Measurements from ENCODE around the gene KLHL36. TPM values are rescaled to one million over a fixed set of nuclear protein-coding genes. Genes with fewer than 3 reads are reported as not detected.
"Not testable (repeated sequence)": the region's sequence is repeated elsewhere in the genome, so short reads cannot be mapped to it uniquely, and the experiment has no call there.

Gene KLHL36
- total RNA-seq, 6 experiments from 2014 or later, result 20.1 to 31.3 (median 21.9) TPM

DNA sequence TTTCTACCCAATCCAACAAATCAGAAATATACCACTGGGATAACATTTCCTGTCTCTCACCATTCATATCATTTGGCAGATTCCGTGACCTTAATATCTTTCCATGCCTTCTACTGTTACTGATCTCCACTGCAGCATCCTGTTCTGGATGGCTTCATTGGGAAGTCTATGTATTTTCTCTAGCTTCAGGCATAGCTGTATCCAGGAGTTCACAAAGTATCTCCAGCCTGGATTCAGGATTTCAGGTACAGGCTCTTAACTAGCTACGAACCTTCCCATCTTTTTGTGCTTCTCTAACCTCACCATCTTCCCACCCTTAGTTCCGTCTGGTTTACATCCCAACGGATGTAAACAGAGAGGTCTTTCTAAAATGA is 36.3 kb downstream of the KLHL36 start:
- no peaks in the 10 kb centered on the region for H3K27me3 ChIP-seq

DNA sequence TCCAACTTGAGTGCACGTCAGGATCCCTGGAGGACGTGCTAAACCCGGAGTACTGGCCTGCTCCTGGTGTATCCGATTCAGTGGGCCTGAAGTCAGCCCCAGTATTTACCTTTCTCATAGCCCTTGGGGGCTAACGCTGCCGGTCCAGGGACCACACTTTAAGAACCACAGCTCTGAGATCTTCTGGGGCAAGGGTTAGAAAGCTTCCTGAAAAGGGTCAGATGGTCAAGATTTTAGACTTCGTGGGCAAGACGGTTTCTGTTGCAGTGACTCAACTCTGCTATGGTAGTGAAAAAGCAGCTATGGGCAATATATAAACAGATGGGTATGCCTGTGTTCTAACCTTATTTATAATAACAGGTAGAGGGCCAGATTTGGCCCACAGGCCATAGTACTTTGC is 36.9 kb downstream of the KLHL36 start:
- DNase-seq, result no peak
- Histone ChIP-seq H3K9me3 (no peaks in the 10 kb centered on the region), H3K36me3 (no peaks in the 10 kb centered on the region), H3K4me3 (no peak overlapping the region), H3K4me1 (no peaks in the 10 kb centered on the region), H3K27me3 (no peaks in the 10 kb centered on the region), H3K27ac (no peak overlapping the region)
- ATAC-seq, result no peak
- no peak for TF ChIP-seq POLR2A (IDR thresholded peaks at IDR 0.05)
- TF ChIP-seq, protein P1, sequence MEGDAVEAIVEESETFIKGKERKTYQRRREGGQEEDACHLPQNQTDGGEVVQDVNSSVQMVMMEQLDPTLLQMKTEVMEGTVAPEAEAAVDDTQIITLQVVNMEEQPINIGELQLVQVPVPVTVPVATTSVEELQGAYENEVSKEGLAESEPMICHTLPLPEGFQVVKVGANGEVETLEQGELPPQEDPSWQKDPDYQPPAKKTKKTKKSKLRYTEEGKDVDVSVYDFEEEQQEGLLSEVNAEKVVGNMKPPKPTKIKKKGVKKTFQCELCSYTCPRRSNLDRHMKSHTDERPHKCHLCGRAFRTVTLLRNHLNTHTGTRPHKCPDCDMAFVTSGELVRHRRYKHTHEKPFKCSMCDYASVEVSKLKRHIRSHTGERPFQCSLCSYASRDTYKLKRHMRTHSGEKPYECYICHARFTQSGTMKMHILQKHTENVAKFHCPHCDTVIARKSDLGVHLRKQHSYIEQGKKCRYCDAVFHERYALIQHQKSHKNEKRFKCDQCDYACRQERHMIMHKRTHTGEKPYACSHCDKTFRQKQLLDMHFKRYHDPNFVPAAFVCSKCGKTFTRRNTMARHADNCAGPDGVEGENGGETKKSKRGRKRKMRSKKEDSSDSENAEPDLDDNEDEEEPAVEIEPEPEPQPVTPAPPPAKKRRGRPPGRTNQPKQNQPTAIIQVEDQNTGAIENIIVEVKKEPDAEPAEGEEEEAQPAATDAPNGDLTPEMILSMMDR (IDR thresholded peaks at IDR 0.05), result no peak
- WGBS (ENCODE audit: insufficient coverage, low coverage, low lambda C conversion rate, missing lambda C conversion rate), result 52% methylated on average over 2 of the region's 8 CpGs
- intact Hi-C loops (cut with DNase I), result no loop called here

More for the DNA sequence above, 36.3 kb downstream of the KLHL36 start:
- ATAC-seq (no peak), DNase-seq (no peak)
- intact Hi-C loops (cut with DNase I), result no loop called here
- no peak for TF ChIP-seq POLR2A (IDR thresholded peaks at IDR 0.05)
- TF ChIP-seq, protein P1 (IDR thresholded peaks at IDR 0.05), result no peak
- Histone ChIP-seq H3K36me3 (no peaks in the 10 kb centered on the region), H3K27ac (no peak overlapping the region), H3K4me1 (no peaks in the 10 kb centered on the region), H3K9me3 (no peaks in the 10 kb centered on the region), H3K4me3 (no peak overlapping the region)
- 71% methylated on average over 4 of the region's 4 CpGs for WGBS (ENCODE audit: insufficient coverage, low coverage, low lambda C conversion rate, missing lambda C conversion rate)

DNA sequence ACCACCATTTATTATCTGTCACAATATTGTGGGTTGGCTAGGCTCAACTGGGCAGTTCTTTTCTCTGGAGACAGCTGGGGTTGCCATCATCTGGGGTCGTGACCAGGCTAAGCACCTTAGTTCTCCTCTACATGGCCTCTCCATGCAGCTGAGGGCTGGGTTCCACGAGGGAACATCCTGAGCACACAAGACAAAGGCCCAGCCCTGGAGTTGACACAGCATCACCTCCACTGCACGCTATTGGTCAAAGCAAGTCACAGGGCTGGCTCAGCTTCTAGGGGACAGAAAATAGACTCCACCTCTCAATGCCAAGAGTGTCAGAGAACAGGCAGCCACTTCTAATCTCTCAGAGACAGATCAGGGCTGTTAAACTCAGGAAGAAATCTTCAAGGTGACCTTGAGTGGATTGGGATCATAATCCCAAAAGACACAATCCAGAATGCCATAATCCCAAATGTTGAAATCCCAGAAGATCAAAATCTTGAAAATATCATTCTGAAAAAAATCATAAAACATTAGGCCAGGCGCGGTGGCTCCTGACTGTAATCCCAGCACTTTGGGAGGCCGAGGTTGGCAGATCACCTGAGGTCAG is 38.5 kb downstream of the KLHL36 start:
- no peak for TF ChIP-seq POLR2A (IDR thresholded peaks at IDR 0.05)
- TF ChIP-seq, protein P1 (IDR thresholded peaks at IDR 0.05), result no peak
- ATAC-seq (no peak), DNase-seq (no peak)
- Histone ChIP-seq H3K27me3 (no peaks in the 10 kb centered on the region), H3K4me3 (no peak overlapping the region), H3K4me1 (peaks cover 0 to 2% (median 0%) of the 10 kb centered on the region in 4 donors), H3K9me3 (no peaks in the 10 kb centered on the region), H3K27ac (no peak overlapping the region), H3K36me3 (no peaks in the 10 kb centered on the region)
- 95% methylated on average over 3 of the region's 6 CpGs for WGBS (ENCODE audit: insufficient coverage, low coverage, low lambda C conversion rate, missing lambda C conversion rate)
- intact Hi-C loops (cut with DNase I), result no loop called here

GRCh38 chr16:84687715-84688114 is 39.4 kb downstream of the KLHL36 start:
- DNase-seq, result no peak
- no peaks in the 10 kb centered on the region for H3K27me3 ChIP-seq
- H3K9me3 ChIP-seq, result no peaks in the 10 kb centered on the region
- 70% methylated on average over 6 of the region's 6 CpGs for WGBS (ENCODE audit: insufficient coverage, low coverage, low lambda C conversion rate, missing lambda C conversion rate)
- TF ChIP-seq, protein P1 (IDR thresholded peaks at IDR 0.05), result no peak
- no peak for TF ChIP-seq POLR2A (IDR thresholded peaks at IDR 0.05)
- H3K27ac ChIP-seq, result no peak overlapping the region
- intact Hi-C loops (cut with DNase I), result no loop called here
- peaks cover 0 to 2% (median 0%) of the 10 kb centered on the region in 4 donors for H3K4me1 ChIP-seq
- no peaks in the 10 kb centered on the region for H3K36me3 ChIP-seq
- no peak for ATAC-seq
- no peak overlapping the region for H3K4me3 ChIP-seq

- H3K4me3 ChIP-seq; H3K36me3 ChIP-seq; H3K9me3 ChIP-seq; H3K27ac ChIP-seq; DNase-seq; H3K4me1 ChIP-seq; intact Hi-C loops (cut with DNase I); ATAC-seq; H3K27me3 ChIP-seq: not testable (repeated sequence)
- 85% methylated on average over 2 of the region's 4 CpGs for WGBS (ENCODE audit: insufficient coverage, low coverage, low lambda C conversion rate, missing lambda C conversion rate)
Measured at GRCh38 chr16:84688163-84688562, 39.9 kb downstream of the KLHL36 start.

Measured in right lobe of liver (tissue), 6 donors.